Measurements from ENCODE around the gene NPPB. TPM values are rescaled to one million over a fixed set of nuclear protein-coding genes. Genes with fewer than 3 reads are reported as not detected.

The NPPB gene
- total RNA-seq, 4 donors from 2014 or later = not detected

DNA sequence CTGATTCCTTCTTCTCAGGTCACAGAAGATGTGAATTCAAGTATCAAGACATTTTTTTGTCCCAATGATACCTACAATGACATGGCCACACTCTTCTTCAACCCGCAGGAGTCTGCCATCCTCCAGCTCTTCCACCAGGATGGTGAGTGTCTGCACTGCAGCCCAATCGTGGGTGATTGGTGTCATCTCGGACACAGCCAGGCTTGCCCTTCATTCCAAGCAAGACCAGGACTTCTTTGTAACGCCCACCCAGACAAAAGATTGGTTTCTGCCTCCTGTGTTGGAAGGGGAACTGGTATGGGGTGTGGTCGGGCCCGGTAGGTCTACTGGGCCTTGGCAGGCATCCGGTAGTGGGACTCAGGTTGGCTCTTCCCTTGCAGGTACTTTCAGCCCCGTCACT is 25.2 kb downstream of the NPPB start:
- WGBS, 2 donors = 84 to 94% methylated on average over 8 of the region's 8 CpGs
- no peak for TF ChIP-seq EP300 (IDR thresholded peaks at IDR 0.05)
- TF ChIP-seq, protein P1, sequence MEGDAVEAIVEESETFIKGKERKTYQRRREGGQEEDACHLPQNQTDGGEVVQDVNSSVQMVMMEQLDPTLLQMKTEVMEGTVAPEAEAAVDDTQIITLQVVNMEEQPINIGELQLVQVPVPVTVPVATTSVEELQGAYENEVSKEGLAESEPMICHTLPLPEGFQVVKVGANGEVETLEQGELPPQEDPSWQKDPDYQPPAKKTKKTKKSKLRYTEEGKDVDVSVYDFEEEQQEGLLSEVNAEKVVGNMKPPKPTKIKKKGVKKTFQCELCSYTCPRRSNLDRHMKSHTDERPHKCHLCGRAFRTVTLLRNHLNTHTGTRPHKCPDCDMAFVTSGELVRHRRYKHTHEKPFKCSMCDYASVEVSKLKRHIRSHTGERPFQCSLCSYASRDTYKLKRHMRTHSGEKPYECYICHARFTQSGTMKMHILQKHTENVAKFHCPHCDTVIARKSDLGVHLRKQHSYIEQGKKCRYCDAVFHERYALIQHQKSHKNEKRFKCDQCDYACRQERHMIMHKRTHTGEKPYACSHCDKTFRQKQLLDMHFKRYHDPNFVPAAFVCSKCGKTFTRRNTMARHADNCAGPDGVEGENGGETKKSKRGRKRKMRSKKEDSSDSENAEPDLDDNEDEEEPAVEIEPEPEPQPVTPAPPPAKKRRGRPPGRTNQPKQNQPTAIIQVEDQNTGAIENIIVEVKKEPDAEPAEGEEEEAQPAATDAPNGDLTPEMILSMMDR (IDR thresholded peaks at IDR 0.05) = no peak
- no peak overlapping the region for H3K27ac ChIP-seq

GRCh38 chr1:11831945-11832725 is 26.6 kb downstream of the NPPB start:
- H3K9me3 ChIP-seq = no peaks in the 10 kb centered on the region
- H3K27me3 ChIP-seq = no peaks in the 10 kb centered on the region
- H3K4me3 ChIP-seq = no peak overlapping the region
- TF ChIP-seq POLR2A (IDR thresholded peaks at IDR 0.05) = no peak
- TF ChIP-seq EP300 (IDR thresholded peaks at IDR 0.05) = no peak
- TF ChIP-seq, protein P1 (IDR thresholded peaks at IDR 0.05) = no peak
- WGBS, 2 donors = 79 to 88% methylated on average over 9 of the region's 9 CpGs
- H3K36me3 ChIP-seq = peaks cover 0 to 100% (median 41%) of the 10 kb centered on the region in 3 donors
- H3K4me1 ChIP-seq = no peaks in the 10 kb centered on the region
- no peak overlapping the region for H3K27ac ChIP-seq
- no peak for DNase-seq (ENCODE audit: low spot score in 2 of 2)

More for the DNA sequence above, 25.2 kb downstream of the NPPB start:
- peaks cover 0 to 100% (median 40%) of the 10 kb centered on the region in 3 donors for H3K36me3 ChIP-seq
- no peaks in the 10 kb centered on the region for H3K9me3 ChIP-seq
- no peaks in the 10 kb centered on the region for H3K4me1 ChIP-seq
- H3K4me3 ChIP-seq = no peak overlapping the region
- no peaks in the 10 kb centered on the region for H3K27me3 ChIP-seq
- DNase-seq (ENCODE audit: low spot score in 2 of 2) = no peak

- TF ChIP-seq, protein P1 (IDR thresholded peaks at IDR 0.05) = no peak
- TF ChIP-seq POLR2A (IDR thresholded peaks at IDR 0.05) (no peak), EP300 (IDR thresholded peaks at IDR 0.05) (no peak)
- WGBS, 2 donors = 91 to 92% methylated on average over 19 of the region's 19 CpGs
- DNase-seq (ENCODE audit: low spot score in 2 of 2) = no peak
- Histone ChIP-seq H3K4me1 (no peaks in the 10 kb centered on the region), H3K4me3 (no peak overlapping the region), H3K9me3 (no peaks in the 10 kb centered on the region), H3K36me3 (peaks cover 0 to 100% (median 24%) of the 10 kb centered on the region in 3 donors), H3K27me3 (no peaks in the 10 kb centered on the region), H3K27ac (no peak overlapping the region)
Measured at GRCh38 chr1:11828511-11828910, 30.2 kb downstream of the NPPB start.

DNA sequence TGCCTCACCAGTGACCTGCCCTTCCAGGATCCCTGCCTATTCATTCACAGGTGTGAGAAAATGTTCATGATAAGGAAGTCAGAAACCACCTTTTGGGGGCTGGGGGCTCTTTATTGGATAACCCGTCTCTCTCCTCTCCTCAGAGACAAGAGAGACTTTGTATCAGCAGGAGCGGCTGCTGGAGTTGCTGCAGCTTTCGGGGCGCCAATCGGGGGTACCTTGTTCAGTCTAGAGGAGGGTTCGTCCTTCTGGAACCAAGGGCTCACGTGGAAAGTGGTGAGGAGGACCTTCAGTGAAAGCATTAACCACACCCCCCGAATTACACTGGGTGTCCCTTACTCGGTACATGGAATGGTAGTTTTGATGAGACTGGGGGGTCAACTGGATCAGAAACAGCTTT is 31.8 kb downstream of the NPPB start:
- H3K27ac ChIP-seq = no peak overlapping the region
- no peak for DNase-seq (ENCODE audit: low spot score in 2 of 2)
- peaks cover 0 to 100% (median 24%) of the 10 kb centered on the region in 3 donors for H3K36me3 ChIP-seq
- H3K4me1 ChIP-seq = no peaks in the 10 kb centered on the region
- no peaks in the 10 kb centered on the region for H3K9me3 ChIP-seq
- 85 to 96% methylated on average over 9 of the region's 9 CpGs for WGBS, 2 donors
- H3K27me3 ChIP-seq = no peaks in the 10 kb centered on the region
- no peak for TF ChIP-seq EP300 (IDR thresholded peaks at IDR 0.05)
- TF ChIP-seq, protein P1 (IDR thresholded peaks at IDR 0.05) = no peak
- TF ChIP-seq POLR2A (IDR thresholded peaks at IDR 0.05) = no peak
- H3K4me3 ChIP-seq = no peak overlapping the region

DNA sequence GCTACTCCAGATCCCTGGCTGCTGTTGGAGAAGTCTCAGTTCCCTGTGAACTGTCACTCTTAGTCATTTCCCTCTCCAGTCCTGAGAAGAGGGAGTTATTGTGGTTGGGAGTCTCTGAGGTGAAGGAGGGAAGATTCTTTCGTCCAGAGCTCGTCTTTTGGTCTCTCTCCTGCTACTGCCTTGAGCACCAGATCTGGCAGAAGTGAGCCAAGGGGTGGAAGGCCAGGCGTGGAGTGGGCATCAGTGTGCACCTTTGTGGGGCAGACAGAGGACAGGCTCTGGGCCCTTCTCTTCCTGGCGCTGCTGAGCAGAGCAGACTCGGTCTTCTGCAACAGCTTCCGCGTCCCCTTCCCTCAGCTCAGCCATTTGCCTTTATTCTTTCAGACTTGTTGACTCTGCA is 33.6 kb downstream of the NPPB start:
- peaks cover 0 to 97% (median 21%) of the 10 kb centered on the region in 3 donors for H3K36me3 ChIP-seq

More for the DNA sequence above, 33.6 kb downstream of the NPPB start:
- TF ChIP-seq, protein P1 (IDR thresholded peaks at IDR 0.05) = no peak
- no peak for TF ChIP-seq EP300 (IDR thresholded peaks at IDR 0.05)
- no peak for TF ChIP-seq POLR2A (IDR thresholded peaks at IDR 0.05)
- H3K27ac ChIP-seq = no peak overlapping the region
- no peaks in the 10 kb centered on the region for H3K9me3 ChIP-seq
- no peak overlapping the region for H3K4me3 ChIP-seq
- WGBS, 2 donors = 84 to 90% methylated on average over 7 of the region's 7 CpGs
- H3K27me3 ChIP-seq = no peaks in the 10 kb centered on the region
- no peak for DNase-seq (ENCODE audit: low spot score in 2 of 2)
- no peaks in the 10 kb centered on the region for H3K4me1 ChIP-seq

All from tibial nerve (tissue), 4 donors.